GM23248 (cell line): ENCODE data around the gene RNF31. TPM values are rescaled to one million over a fixed set of nuclear protein-coding genes. Genes with fewer than 3 reads are reported as not detected.
A peak's percentile ranks its signal among the peaks of the same experiment; 100 is the strongest.

ENCODE experiments used
- DNase-seq: peaks from one replicate; pipeline ENCODE4 v3.0.0-alpha.2; 2015
- H2AFZ ChIP-seq: fragments of 200-600 bp; sonication (generic); 2 replicates; pipeline ENCODE4 v1.6.1; 2016; ENCODE audit warnings: antibody characterized with exemption
- H3F3A ChIP-seq: fragments of 200-600 bp; sonication (generic); 2 replicates; pipeline ENCODE4 v1.6.1; 2016; ENCODE audit warnings: mild to moderate bottlenecking, antibody characterized with exemption, mixed run types; ENCODE audit not compliant: insufficient read depth
- H3K27ac ChIP-seq: fragments of 200-600 bp; sonication (generic); 2 replicates; pipeline ENCODE4 v1.5.1; 2016; ENCODE audit warnings: mild to moderate bottlenecking
- H3K27me3 ChIP-seq: fragments of 200-600 bp; sonication (generic); replicated peaks from 2 replicates; pipeline ENCODE4 v1.6.1; 2016; ENCODE audit warnings: mild to moderate bottlenecking; ENCODE audit not compliant: insufficient read depth
- H3K36me3 ChIP-seq: fragments of 200-600 bp; sonication (generic); 2 replicates; pipeline ENCODE4 v1.6.1; 2016; ENCODE audit warnings: low read depth, mild to moderate bottlenecking
- H3K4me1 ChIP-seq: fragments of 200-600 bp; sonication (generic); 2 replicates; pipeline ENCODE4 v1.6.1; 2016; ENCODE audit warnings: mild to moderate bottlenecking; ENCODE audit not compliant: insufficient read depth
- H3K4me2 ChIP-seq: fragments of 200-600 bp; sonication (generic); one replicate; pipeline ENCODE4 v1.6.1; 2016; ENCODE audit warnings: mild to moderate bottlenecking; ENCODE audit not compliant: unreplicated experiment
- H3K4me3 ChIP-seq: fragments of 200-600 bp; sonication (generic); 2 replicates; pipeline ENCODE4 v1.5.1; 2016; ENCODE audit warnings: mild to moderate bottlenecking
- H3K79me2 ChIP-seq: fragments of 200-600 bp; sonication (generic); 2 replicates; pipeline ENCODE4 v1.6.1; 2016; ENCODE audit warnings: mild to moderate bottlenecking; ENCODE audit not compliant: insufficient read depth
- H3K9ac ChIP-seq: fragments of 200-600 bp; sonication (generic); 2 replicates; pipeline ENCODE4 v1.6.1; 2016; ENCODE audit warnings: mild to moderate bottlenecking
- H3K9me2 ChIP-seq: fragments of 200-600 bp; sonication (generic); 2 replicates; pipeline ENCODE4 v1.6.1; 2016; ENCODE audit warnings: mixed run types, mild to moderate bottlenecking, moderate library complexity; ENCODE audit not compliant: insufficient read depth
- H3K9me3 ChIP-seq: fragments of 200-600 bp; sonication (generic); one replicate; pipeline ENCODE4 v1.6.1; 2017; ENCODE audit warnings: low read depth
- H4K20me1 ChIP-seq: fragments of 200-600 bp; sonication (generic); 2 replicates; pipeline ENCODE4 v1.6.0; 2016; ENCODE audit not compliant: insufficient read depth
- EZH2 ChIP-seq: fragments of 200-600 bp; sonication (generic); IDR thresholded peaks from 2 replicates; pipeline ENCODE4 v1.6.1; 2018; ENCODE audit warnings: antibody characterized with exemption, mild to moderate bottlenecking; ENCODE audit not compliant: insufficient read depth, poor library complexity, severe bottlenecking
- EZH2phosphoT487 ChIP-seq: fragments of 200-600 bp; sonication (generic); IDR thresholded peaks from 2 replicates; pipeline ENCODE4 v1.6.1; 2018; ENCODE audit warnings: antibody characterized with exemption, moderate library complexity, mild to moderate bottlenecking, low read depth; ENCODE audit not compliant: insufficient read depth
- WGBS, 2 experiments: methylation state at CpG; one replicate each; pipeline ENCODE4 v1.1.6; 2015 to 2017; ENCODE audit warnings: low lambda C conversion rate in 2 of 2, low coverage in 1 of 2; ENCODE audit errors: missing lambda C conversion rate in 2 of 2; 5-methylcytosine and 5-hydroxymethylcytosine counted together
- in situ Hi-C: fragments of 300-500 bp; cut with MboI; formaldehyde crosslinking; loops from 2 replicates; pipeline ENCODE4 v1.15.0; 2020
- polyA plus RNA-seq: library from polyadenylated mRNA; unstranded; fragments of >200 nt; fragmentation: Nextera tagmentation; extraction: Ambion mirVana; gene quantifications from 2 replicates; pipeline ENCODE4 v1.2.1, GENCODE V29; 2016
- total RNA-seq: library from RNA; depleted of rRNA; stranded (reverse); fragments of >200 nt; shearing (Covaris generic); gene quantifications from 2 replicates; pipeline ENCODE4 v1.2.3, GENCODE V29; 2014; rRNA removed

The RNF31 gene
- total RNA-seq (40.3 and 50.0 TPM in 2 replicates), polyA plus RNA-seq (29.4 and 36.7 TPM in 2 replicates)

GRCh38 chr14:24146978-24147760 lies at the start of gene RNF31:
Gene RNF31 (plus strand): TSS chr14:24147498. CDS start chr14:24147699, 201 bp downstream.
- Histone ChIP-seq H3K9ac (peak within 1 kb of the TSS; percentile 80), H3F3A (peaks cover 37% of the 10 kb centered on the region), H3K4me3 (peak within 1 kb of the TSS; percentile 84), H2AFZ (peak within 1 kb of the TSS; percentile 66), H3K27me3 (no peaks in the 10 kb centered on the region), H3K79me2 (peaks cover 55% of the 10 kb centered on the region), H3K4me2 (peak within 1 kb of the TSS; percentile 85), H4K20me1 (no peaks in the 10 kb centered on the region), H3K9me2 (no peaks in the 10 kb centered on the region), H3K4me1 (peaks cover 32% of the 10 kb centered on the region), H3K27ac (peak within 1 kb of the TSS; percentile 79), H3K36me3 (peaks cover 8% of the 10 kb centered on the region; the same call in 1 of the 2 replicates), H3K9me3 (no peaks in the 10 kb centered on the region)
- DNase-seq: peak; percentile 99
- in situ Hi-C loops: no loop called here
- no peak for TF ChIP-seq EZH2phosphoT487
- TF ChIP-seq EZH2: no peak
- 0 to 2% methylated on average over 34 to 39 of the region's 57 CpGs for WGBS, 2 experiments

DNA sequence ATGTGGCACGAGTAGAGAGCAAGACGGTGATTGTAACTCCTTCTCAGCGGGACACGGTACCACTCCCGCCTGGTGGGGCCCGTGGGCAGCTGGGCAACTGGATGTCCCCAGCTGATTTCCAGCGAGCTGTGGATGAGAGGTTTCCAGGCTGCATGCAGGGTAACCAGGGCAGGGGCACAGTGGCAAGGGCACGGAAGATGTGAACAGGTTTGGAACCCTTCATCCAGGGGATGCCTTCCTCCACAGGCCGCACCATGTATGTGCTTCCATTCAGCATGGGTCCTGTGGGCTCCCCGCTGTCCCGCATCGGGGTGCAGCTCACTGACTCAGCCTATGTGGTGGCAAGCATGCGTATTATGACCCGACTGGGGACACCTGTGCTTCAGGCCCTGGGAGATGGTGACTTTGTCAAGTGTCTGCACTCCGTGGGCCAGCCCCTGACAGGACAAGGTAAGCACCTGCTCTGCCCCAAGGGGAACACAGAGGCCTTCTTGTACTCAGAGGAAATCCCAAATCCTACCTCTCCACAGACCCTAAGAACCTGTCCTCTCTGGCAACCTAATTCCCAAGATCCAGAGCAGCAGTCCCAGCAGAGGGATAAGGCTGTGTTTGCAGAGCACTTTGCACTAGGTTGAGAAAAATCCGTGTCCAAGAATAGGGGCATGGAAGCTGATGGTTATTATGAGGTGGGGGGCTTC lies 48.9 kb upstream of the RNF31 start:
- peaks cover 10% of the 10 kb centered on the region for H3K4me1 ChIP-seq
- no peaks in the 10 kb centered on the region for H3K9me2 ChIP-seq
- peaks cover 30% of the 10 kb centered on the region for H3K79me2 ChIP-seq
- H3F3A ChIP-seq: peaks cover 8% of the 10 kb centered on the region
- no peaks in the 10 kb centered on the region for H3K9me3 ChIP-seq
- H3K27ac ChIP-seq: no peak overlapping the region
- H3K4me2 ChIP-seq: no peak overlapping the region
- H4K20me1 ChIP-seq: no peaks in the 10 kb centered on the region
- H2AFZ ChIP-seq: no peak overlapping the region
- no peak overlapping the region for H3K9ac ChIP-seq
- peaks cover 47% of the 10 kb centered on the region; the same call in 1 of the 2 replicates for H3K36me3 ChIP-seq
- no peak overlapping the region for H3K4me3 ChIP-seq
- 90 to 94% methylated on average over 16 of the region's 16 CpGs for WGBS, 2 experiments
- in situ Hi-C loops: no loop called here
- DNase-seq: no peak
- no peaks in the 10 kb centered on the region for H3K27me3 ChIP-seq
- TF ChIP-seq EZH2 (no peak), EZH2phosphoT487 (no peak)

DNA sequence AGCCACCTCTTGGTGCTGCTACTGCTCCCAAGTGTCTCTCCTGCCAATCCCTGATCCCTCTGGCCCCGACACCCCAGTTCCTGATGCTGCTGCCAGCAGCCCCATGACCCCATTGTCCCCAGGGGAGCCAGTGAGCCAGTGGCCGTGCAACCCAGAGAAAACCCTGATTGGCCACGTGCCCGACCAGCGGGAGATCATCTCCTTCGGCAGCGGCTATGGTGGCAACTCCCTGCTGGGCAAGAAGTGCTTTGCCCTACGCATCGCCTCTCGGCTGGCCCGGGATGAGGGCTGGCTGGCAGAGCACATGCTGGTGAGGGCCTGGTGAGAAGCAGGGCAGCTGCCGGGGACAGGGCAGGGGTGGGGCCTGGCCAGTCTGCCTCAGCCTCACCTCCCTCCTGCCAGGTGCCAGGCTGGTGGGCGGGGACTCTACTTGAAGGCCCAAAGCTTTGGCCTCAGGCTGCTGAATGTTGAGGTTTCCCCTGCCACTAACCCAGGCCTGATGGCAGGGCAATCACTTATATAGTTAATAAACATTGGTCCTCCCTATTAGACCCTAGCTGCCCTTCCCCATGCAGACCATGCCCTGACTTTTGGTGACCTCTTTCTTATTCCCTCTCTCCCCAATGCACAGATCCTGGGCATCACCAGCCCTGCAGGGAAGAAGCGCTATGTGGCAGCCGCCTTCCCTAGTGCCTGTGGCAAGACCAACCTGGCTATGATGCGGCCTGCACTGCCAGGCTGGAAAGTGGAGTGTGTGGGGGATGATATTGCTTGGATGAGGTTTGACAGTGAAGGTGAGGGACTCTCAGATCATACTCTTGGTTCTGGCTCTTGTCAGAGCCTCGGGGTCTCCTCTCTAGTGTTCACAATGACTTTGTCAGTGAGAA lies 48.1 kb upstream of the RNF31 start:
- H4K20me1 ChIP-seq: no peaks in the 10 kb centered on the region
- H3K9me3 ChIP-seq: no peaks in the 10 kb centered on the region
- in situ Hi-C loops: no loop called here
- no peak for DNase-seq
- H3K79me2 ChIP-seq: peaks cover 30% of the 10 kb centered on the region
- no peak for TF ChIP-seq EZH2phosphoT487
- no peak for TF ChIP-seq EZH2
- H3K27me3 ChIP-seq: no peaks in the 10 kb centered on the region
- peaks cover 11% of the 10 kb centered on the region for H3F3A ChIP-seq
- H3K27ac ChIP-seq: no peak overlapping the region
- H3K9me2 ChIP-seq: no peaks in the 10 kb centered on the region
- H3K9ac ChIP-seq: no peak overlapping the region
- H3K4me3 ChIP-seq: no peak overlapping the region
- no peak overlapping the region for H3K4me2 ChIP-seq
- H3K4me1 ChIP-seq: peaks cover 7% of the 10 kb centered on the region
- H3K36me3 ChIP-seq: peaks cover 55% of the 10 kb centered on the region; the same call in 1 of the 2 replicates
- H2AFZ ChIP-seq: no peak overlapping the region
- WGBS, 2 experiments: 90 to 94% methylated on average over 15 to 17 of the region's 17 CpGs
